SK-N-MC (cell line): Measurements from ENCODE around the gene ANP32A.

Experiments used
- EZH2 ChIP-seq: fragments of 200-600 bp; sonication (generic); IDR thresholded peaks from one replicate; pipeline ENCODE4 v1.6.1; 2017; ENCODE audit warnings: antibody characterized with exemption
- FOXP2 ChIP-seq: optimal IDR thresholded peaks from 2 replicates; pipeline ENCODE3; 2011; ENCODE audit warnings: mild to moderate bottlenecking, moderate library complexity; ENCODE audit not compliant: insufficient read depth; ENCODE audit errors: extremely low read length, control extremely low read depth
- POLR2AphosphoS5 ChIP-seq: IDR thresholded peaks from 2 replicates; pipeline ENCODE4 v1.6.1; 2012; ENCODE audit warnings: mild to moderate bottlenecking, low read depth, low read length, borderline replicate concordance

- no peak for TF ChIP-seq EZH2
- TF ChIP-seq POLR2AphosphoS5 = no peak
- TF ChIP-seq FOXP2 = no peak
These were observed 50.5 kb downstream of the ANP32A start for GRCh38 chr15:68770216-68770615.
